HUES48 (cell line): Measurements from ENCODE around the gene DGKH.
"Not testable (repeated sequence)": the region's sequence is repeated elsewhere in the genome, so short reads cannot be mapped to it uniquely, and the experiment has no call there.

ENCODE experiments used
- H3K27ac ChIP-seq: one replicate; pipeline ENCODE4 v1.7.0; 2013; ENCODE audit warnings: low read depth, low read length, inconsistent platforms
- H3K27me3 ChIP-seq: 2 replicates; pipeline ENCODE4 v1.6.1; 2013; ENCODE audit warnings: mild to moderate bottlenecking, low read length; ENCODE audit not compliant: control insufficient read depth, insufficient read depth
- H3K36me3 ChIP-seq: 2 replicates; pipeline ENCODE4 v1.6.1; 2013; ENCODE audit warnings: low read length; ENCODE audit not compliant: control insufficient read depth, insufficient read depth
- H3K4me1 ChIP-seq: 2 replicates; pipeline ENCODE4 v1.6.1; 2013; ENCODE audit warnings: mild to moderate bottlenecking, low read length; ENCODE audit not compliant: control insufficient read depth, insufficient read depth
- H3K4me3 ChIP-seq: 2 replicates; pipeline ENCODE4 v1.5.1; 2013; ENCODE audit warnings: mild to moderate bottlenecking, low read depth, low read length
- H3K9ac ChIP-seq: 2 replicates; pipeline ENCODE4 v1.6.1; 2013; ENCODE audit warnings: mild to moderate bottlenecking, low read depth, low read length, moderate library complexity
- H3K9me3 ChIP-seq: 2 replicates; pipeline ENCODE4 v1.6.1; 2013; ENCODE audit warnings: low read length; ENCODE audit not compliant: control insufficient read depth, insufficient read depth

The DGKH gene

DNA sequence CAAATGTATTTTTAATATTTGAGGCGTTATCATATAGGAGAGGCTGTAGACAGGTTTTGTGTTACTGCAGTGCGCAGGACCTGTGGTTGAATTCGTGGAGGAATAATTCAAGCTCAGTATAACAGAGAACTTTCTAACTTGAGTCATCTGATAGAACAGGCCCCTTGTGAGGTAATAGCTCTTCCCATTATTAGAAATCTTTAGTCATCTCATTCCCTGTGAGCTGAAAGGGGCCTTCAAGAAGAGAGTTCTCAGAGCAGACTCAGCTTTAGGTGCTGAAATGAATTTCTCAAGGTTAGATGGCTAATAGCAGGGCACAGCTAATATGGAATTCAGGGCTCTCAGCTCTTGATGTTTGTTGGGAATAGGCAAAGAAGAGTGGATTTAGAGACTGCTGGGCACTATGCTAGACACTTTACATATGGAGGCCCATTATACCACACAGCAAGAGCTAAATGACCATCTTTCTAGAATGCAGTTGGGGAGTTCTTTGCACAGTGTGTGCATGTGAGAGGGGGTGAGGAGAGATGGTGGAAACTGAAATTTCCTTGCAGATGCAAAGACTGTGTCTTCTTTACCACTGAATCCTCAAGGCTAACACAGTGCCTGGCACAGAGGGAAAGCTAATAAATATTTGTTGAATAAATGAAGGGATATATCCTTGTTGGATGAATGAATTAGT is 89.5 kb downstream of the DGKH start:
- Histone ChIP-seq H3K27me3 (no peaks in the 10 kb centered on the region), H3K27ac (no peak overlapping the region), H3K9me3 (no peaks in the 10 kb centered on the region), H3K9ac (no peak overlapping the region), H3K4me1 (no peaks in the 10 kb centered on the region; the same call in 1 of the 2 replicates), H3K4me3 (no peak overlapping the region), H3K36me3 (no peaks in the 10 kb centered on the region)

DNA sequence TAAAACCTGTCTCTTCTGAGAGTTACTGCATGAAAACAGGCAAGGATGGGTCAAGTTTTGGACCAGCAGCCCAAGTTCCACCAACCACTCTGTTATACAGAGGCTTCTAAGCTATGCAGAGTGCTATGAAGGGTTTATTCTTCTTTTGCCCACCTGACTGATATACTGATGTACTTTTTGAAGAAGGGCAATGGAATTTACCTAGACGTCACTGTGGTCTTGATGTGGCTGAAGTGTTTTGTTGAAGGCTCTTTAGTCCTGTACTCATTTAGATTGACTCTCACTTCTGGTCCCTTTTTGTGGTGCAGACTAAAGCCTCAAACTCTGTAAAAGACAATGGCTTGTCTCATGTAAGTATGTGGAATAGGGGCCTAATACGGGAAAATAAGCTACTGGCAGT is 92.0 kb downstream of the DGKH start:
- Histone ChIP-seq H3K36me3 (no peaks in the 10 kb centered on the region), H3K27me3 (no peaks in the 10 kb centered on the region), H3K4me3 (no peak overlapping the region), H3K9ac (no peak overlapping the region), H3K27ac (no peak overlapping the region), H3K9me3 (no peaks in the 10 kb centered on the region), H3K4me1 (no peaks in the 10 kb centered on the region)

DNA sequence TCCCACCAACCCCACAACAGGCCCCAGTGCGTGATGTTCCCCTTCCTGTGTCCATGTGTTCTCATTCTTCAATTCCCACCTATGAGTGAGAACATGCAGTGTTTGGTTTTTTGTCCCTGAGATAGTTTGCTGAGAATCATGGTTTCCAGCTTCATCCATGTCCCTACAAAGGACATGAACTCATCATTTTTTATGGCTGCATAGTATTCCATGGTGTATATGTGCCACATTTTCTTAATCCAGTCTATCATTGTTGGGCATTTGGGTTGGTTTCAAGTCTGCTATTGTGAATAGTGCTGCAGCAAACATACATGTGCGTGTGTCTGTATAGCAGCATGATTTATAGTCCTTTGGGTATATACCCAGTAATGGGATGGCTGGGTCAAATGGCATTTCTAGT is 92.6 kb downstream of the DGKH start:
- not testable (repeated sequence) for H3K9me3 ChIP-seq, H3K4me1 ChIP-seq, H3K27me3 ChIP-seq, H3K4me3 ChIP-seq, H3K36me3 ChIP-seq, H3K9ac ChIP-seq, H3K27ac ChIP-seq

DNA sequence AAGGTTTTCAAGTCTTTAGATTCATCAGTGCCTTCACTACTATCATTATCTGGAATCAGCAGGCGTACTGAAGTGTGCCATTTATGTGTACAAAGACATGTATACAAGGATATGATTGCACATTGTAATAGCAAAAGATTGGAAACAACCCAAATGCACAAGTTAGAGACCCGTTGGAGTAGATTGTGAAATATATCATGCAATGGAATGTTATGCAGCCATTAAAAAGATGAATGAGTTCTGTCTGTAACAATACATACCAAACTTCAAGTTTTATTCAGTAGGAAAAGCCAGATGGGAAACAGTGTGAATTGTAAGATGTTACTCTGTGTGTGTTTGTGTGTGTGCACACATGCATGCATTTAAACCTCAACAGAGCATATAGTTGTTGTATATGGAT is 97.9 kb downstream of the DGKH start:
- no peaks in the 10 kb centered on the region for H3K27me3 ChIP-seq
- H3K4me3 ChIP-seq, result no peak overlapping the region
- H3K9ac ChIP-seq, result no peak overlapping the region
- no peaks in the 10 kb centered on the region for H3K9me3 ChIP-seq
- H3K4me1 ChIP-seq, result no peaks in the 10 kb centered on the region
- H3K27ac ChIP-seq, result no peak overlapping the region
- no peaks in the 10 kb centered on the region for H3K36me3 ChIP-seq

DNA sequence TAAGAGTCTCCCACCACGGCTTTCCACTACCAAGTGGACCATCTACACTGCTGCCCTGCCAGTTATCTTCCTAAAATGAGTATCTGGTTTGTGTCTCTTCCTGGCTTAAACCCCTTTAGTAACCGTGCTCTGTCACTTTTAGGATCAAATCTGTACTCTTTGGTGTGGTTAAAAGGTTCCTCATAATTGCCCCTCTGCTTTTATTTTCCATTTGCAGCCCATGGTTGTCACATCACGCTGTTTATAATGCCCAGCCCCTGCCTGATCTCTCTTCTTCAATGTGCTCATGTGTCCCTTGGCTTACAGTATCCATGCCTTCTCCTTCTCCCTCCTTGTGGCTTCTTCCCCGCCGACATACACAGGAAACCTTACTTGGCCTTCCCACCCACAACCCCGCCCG is 100.1 kb downstream of the DGKH start:
- no peak overlapping the region for H3K4me3 ChIP-seq
- peaks cover 2% of the 10 kb centered on the region for H3K4me1 ChIP-seq
- no peaks in the 10 kb centered on the region for H3K36me3 ChIP-seq
- no peaks in the 10 kb centered on the region for H3K9me3 ChIP-seq
- H3K9ac ChIP-seq, result no peak overlapping the region
- H3K27ac ChIP-seq, result no peak overlapping the region
- no peaks in the 10 kb centered on the region for H3K27me3 ChIP-seq

DNA sequence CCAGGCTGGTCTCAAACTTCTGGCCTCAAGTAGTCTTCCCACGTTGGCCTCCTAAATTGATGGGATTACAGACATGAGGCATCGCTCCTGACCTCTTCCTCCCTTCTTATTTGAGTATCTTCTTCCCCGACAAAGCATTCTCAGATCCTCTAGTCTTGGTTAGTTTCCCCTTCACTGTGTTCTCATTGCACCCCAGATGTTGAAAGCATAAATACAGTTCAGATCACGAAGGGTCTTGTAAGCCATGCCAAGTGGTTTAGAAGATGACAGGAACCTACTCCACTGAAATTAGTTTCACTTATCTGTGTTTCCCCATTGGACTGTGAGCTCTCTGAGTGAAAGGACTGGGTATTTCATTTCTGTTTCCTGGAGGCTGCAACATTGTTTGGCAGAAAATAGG is 100.7 kb downstream of the DGKH start:
- H3K9me3 ChIP-seq, result no peaks in the 10 kb centered on the region
- H3K27ac ChIP-seq, result no peak overlapping the region
- no peaks in the 10 kb centered on the region for H3K36me3 ChIP-seq
- no peak overlapping the region for H3K9ac ChIP-seq
- peaks cover 7% of the 10 kb centered on the region for H3K4me1 ChIP-seq
- no peaks in the 10 kb centered on the region for H3K27me3 ChIP-seq
- H3K4me3 ChIP-seq, result no peak overlapping the region

DNA sequence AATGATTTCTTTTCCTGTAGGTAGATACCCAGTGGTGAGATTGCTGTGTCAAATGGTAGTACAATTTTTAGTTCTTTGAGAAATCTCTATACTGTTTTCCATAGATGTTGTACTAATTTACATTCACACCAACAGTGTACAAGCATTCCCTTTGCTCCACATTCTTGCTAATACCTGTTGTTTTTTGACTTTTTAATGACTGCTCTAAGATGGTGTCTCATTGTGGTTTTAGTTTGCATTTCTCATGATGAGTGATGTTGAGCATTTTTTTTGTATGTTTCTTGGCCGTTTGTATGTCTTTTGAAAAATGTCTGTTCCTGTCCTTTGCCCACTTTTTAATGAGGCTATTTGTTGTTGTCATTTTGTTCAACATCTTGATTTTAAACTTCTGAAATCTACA is 103.3 kb downstream of the DGKH start:
- no peak overlapping the region for H3K27ac ChIP-seq
- no peaks in the 10 kb centered on the region for H3K9me3 ChIP-seq
- H3K4me3 ChIP-seq, result no peak overlapping the region
- no peaks in the 10 kb centered on the region for H3K36me3 ChIP-seq
- peaks cover 8% of the 10 kb centered on the region for H3K4me1 ChIP-seq
- no peak overlapping the region for H3K9ac ChIP-seq
- no peaks in the 10 kb centered on the region for H3K27me3 ChIP-seq

DNA sequence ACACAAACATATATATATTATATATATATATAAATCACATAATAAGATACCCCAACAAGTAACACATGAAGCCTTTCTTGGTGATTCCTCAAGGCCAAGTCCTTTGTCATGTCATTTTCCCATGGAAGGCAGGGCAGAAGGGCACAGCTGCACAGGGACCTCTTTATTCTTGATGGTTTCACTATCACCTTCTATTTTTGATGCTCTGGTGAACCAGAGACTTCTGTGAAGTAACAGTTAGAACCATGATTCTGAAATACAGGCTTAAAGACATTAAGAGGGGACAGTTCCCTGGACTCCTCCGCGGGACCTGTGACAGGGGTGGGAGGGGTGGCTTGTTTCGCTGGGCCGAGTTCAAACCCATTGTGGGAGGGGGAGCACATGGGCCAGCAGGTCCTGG is 104.0 kb downstream of the DGKH start:
- no peaks in the 10 kb centered on the region for H3K36me3 ChIP-seq
- no peak overlapping the region for H3K9ac ChIP-seq
- no peak overlapping the region for H3K27ac ChIP-seq
- H3K4me3 ChIP-seq, result no peak overlapping the region
- no peaks in the 10 kb centered on the region for H3K9me3 ChIP-seq
- H3K27me3 ChIP-seq, result no peaks in the 10 kb centered on the region
- H3K4me1 ChIP-seq, result peaks cover 8% of the 10 kb centered on the region

DNA sequence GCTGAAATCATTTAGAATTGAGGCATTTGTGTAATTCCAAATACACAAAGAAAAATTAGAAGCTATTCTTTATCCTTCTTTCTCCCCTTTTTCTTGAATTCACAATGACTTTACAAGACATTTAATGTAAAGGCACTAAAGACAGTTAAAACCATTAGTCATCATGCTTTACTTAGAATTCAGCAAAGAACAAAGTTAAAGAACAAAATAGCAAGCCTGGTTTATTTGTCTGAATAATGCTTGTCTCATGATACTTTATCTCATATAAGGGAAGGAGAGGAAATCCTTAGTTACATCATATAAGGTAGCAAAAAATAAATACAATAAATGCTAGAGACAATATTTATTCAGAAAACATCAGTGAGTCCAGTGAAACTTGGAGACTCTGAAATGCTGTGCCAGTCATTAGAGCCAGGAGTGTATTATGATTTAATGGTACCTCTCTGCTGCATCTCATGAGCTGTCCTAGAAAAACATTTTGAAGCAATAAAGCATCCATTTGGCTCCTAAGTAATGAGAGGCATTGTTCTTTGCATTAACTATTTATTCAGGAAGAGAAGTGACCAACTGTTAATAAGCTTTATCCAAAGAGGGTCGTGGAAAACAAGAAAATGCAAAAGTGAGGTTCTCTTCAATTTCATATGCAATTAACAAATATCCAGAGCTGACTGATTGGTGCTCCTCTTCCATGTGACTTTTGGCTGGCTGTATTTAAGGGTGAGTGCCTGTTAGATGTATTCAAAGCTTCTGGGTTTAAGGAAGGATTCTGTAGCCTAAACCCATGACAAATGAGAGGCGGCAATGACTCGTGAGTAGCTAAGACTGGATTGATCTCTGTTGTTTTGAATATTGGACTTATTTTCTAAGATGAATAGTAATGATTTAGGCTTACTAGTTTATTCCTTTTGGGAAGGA is 105.0 kb downstream of the DGKH start:
- Histone ChIP-seq H3K36me3 (no peaks in the 10 kb centered on the region), H3K9me3 (no peaks in the 10 kb centered on the region), H3K27ac (no peak overlapping the region), H3K9ac (no peak overlapping the region), H3K4me3 (no peak overlapping the region), H3K27me3 (no peaks in the 10 kb centered on the region), H3K4me1 (peaks cover 8% of the 10 kb centered on the region)

DNA sequence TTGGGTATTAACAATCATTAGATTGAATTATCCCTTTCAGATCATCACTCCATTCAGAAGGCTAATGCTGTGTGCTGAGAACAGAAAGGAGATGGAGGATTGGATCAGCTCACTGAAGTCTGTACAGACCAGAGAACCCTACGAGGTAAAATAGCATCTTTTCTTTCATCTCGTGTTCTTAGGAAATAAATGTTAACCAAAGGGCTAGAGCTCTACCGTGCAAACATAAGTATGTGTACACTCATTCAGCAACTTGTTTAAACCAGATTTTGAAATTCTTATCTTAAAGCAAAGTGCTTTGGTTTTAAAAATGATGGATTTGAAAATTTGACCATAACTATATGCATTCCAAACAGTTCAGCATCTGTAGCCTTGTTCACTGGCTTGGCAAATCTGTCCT is 106.8 kb downstream of the DGKH start:
- peaks cover 8% of the 10 kb centered on the region for H3K4me1 ChIP-seq
- H3K9ac ChIP-seq, result no peak overlapping the region
- H3K27me3 ChIP-seq, result no peaks in the 10 kb centered on the region
- peaks cover 10% of the 10 kb centered on the region for H3K36me3 ChIP-seq
- no peak overlapping the region for H3K27ac ChIP-seq
- H3K4me3 ChIP-seq, result no peak overlapping the region
- H3K9me3 ChIP-seq, result no peaks in the 10 kb centered on the region

DNA sequence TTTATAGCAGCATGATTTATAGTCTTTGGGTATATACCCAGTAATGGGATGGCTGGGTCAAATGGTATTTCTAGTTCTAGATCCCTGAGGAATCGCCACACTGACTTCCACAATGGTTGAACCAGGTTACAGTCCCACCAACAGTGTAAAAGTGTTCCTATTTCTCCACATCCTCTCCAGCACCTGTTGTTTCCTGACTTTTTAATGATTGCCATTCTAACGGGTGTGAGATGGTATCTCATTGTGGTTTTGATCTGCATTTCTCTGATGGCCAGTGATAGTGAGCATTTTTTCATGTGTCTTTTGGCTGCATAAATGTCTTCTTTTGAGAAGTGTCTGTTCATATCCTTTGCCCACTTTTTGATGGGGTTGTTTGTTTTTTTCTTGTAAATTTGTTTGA is 114.9 kb downstream of the DGKH start:
- not testable (repeated sequence) for H3K9ac ChIP-seq, H3K4me3 ChIP-seq, H3K27me3 ChIP-seq, H3K9me3 ChIP-seq, H3K27ac ChIP-seq
- H3K4me1 ChIP-seq, result peaks cover 14% of the 10 kb centered on the region
- H3K36me3 ChIP-seq, result peaks cover 18% of the 10 kb centered on the region
